H1 (cell line): ENCODE measurements around the gene PPP1CA. TPM values are rescaled to one million over a fixed set of nuclear protein-coding genes. Genes with fewer than 3 reads are reported as not detected.

ENCODE experiments used
- CTCF ChIA-PET: fragments of 300-600 bp; sonication (Branson Sonifier 250); formaldehyde crosslinking; loops from one replicate; lab custom pipeline; 2021; ENCODE audit not compliant: partially characterized antibody; lab: Charles Lee
- POLR2A ChIA-PET: fragments of 300-600 bp; sonication (Branson Sonifier 250); formaldehyde crosslinking; loops from one replicate; lab custom pipeline; 2021; ENCODE audit warnings: inconsistent platforms; ENCODE audit not compliant: partially characterized antibody; lab: Charles Lee
- DNase-seq, 2 experiments: peaks; one replicate each; pipeline versions ENCODE4 v3.0.0 to v3.0.0-alpha.2; 2010 to 2022; ENCODE audit warnings: low spot score in 2 of 2, low read depth in 1 of 2, mixed read lengths in 1 of 2
- FAIRE-seq: peaks from 2 replicates; lab custom pipeline; 2011; peaks lifted over from hg19 to GRCh38; lab: Jason Lieb, UNC
- H2AFZ ChIP-seq: 2 replicates; pipeline ENCODE4 v1.8.1; 2012; ENCODE audit warnings: low read length, inconsistent platforms
- H2AK5ac ChIP-seq: 2 replicates; pipeline ENCODE4 v1.6.1; 2013; ENCODE audit warnings: low read depth, low read length
- H2BK120ac ChIP-seq: replicated peaks from 2 replicates; pipeline ENCODE3; 2013; ENCODE audit warnings: low read depth, low read length, inconsistent platforms
- H2BK12ac ChIP-seq: 2 replicates; pipeline ENCODE4 v1.6.1; 2013; ENCODE audit warnings: low read depth, low read length
- H2BK15ac ChIP-seq: 2 replicates; pipeline ENCODE4 v1.6.1; 2013; ENCODE audit warnings: low read length
- H2BK20ac ChIP-seq: 2 replicates; pipeline ENCODE4 v1.6.1; 2013; ENCODE audit warnings: low read length
- H2BK5ac ChIP-seq: 2 replicates; pipeline ENCODE4 v1.6.1; 2013; ENCODE audit warnings: low read depth, low read length
- H3K14ac ChIP-seq: 2 replicates; pipeline ENCODE4 v1.6.1; 2013; ENCODE audit warnings: inconsistent platforms; ENCODE audit not compliant: insufficient read length
- H3K18ac ChIP-seq: 2 replicates; pipeline ENCODE4 v1.6.1; 2013; ENCODE audit warnings: low read length; ENCODE audit errors: extremely low read depth
- H3K23ac ChIP-seq: 2 replicates; pipeline ENCODE4 v1.6.1; 2013; ENCODE audit warnings: inconsistent platforms; ENCODE audit not compliant: insufficient read length
- H3K23me2 ChIP-seq: 2 replicates; pipeline ENCODE4 v1.6.1; 2013; ENCODE audit warnings: low read depth, low read length
- H3K27ac ChIP-seq: 2 replicates; pipeline ENCODE4 v1.6.1; 2011; ENCODE audit warnings: low read depth, low read length, inconsistent platforms
- H3K27me3 ChIP-seq, 4 experiments: replicated peaks in 1 of 4; 1 replicate in 1 of 4; 2 replicates in 3 of 4; pipeline versions ENCODE4 v1.6.1 to v1.8.1; 2011 to 2013; ENCODE audit warnings: low read length in 3 of 4, mild to moderate bottlenecking in 3 of 4, inconsistent platforms in 2 of 4, mixed read lengths in 2 of 4, moderate library complexity in 1 of 4; ENCODE audit not compliant: control insufficient read depth in 3 of 4, insufficient read depth in 3 of 4; ENCODE audit errors: extremely low read depth in 1 of 4
- H3K36me3 ChIP-seq, 4 experiments: 2 replicates each; pipeline versions ENCODE4 v1.6.1 to v1.8.1; 2011 to 2013; ENCODE audit warnings: mild to moderate bottlenecking in 4 of 4, low read length in 3 of 4, moderate library complexity in 2 of 4, control low read depth in 1 of 4, inconsistent platforms in 1 of 4; ENCODE audit not compliant: insufficient read depth in 4 of 4, control insufficient read depth in 2 of 4
- H3K4ac ChIP-seq: replicated peaks from 2 replicates; pipeline ENCODE3; 2013; ENCODE audit warnings: low read length, low read depth, mixed read lengths, inconsistent platforms; ENCODE audit not compliant: insufficient read length
- H3K4me1 ChIP-seq, 4 experiments: replicated peaks in 1 of 4; 1 replicate in 1 of 4; 2 replicates in 3 of 4; pipeline versions ENCODE4 v1.6.1 to v1.8.1; 2011 to 2013; ENCODE audit warnings: low read length in 3 of 4, inconsistent platforms in 2 of 4, mixed read lengths in 1 of 4; ENCODE audit not compliant: insufficient read depth in 4 of 4, control insufficient read depth in 3 of 4
- H3K4me2 ChIP-seq, 2 experiments: 2 replicates each; pipeline versions ENCODE4 v1.6.1 to v1.8.1; 2011 to 2013; ENCODE audit warnings: low read depth in 2 of 2, low read length in 2 of 2, control low read depth in 1 of 2, inconsistent platforms in 1 of 2, mild to moderate bottlenecking in 1 of 2; ENCODE audit not compliant: insufficient read depth in 1 of 2
- H3K4me3 ChIP-seq, 4 experiments: fragments of 200-600, 300-600 bp in 1 of 4; sonication (generic), shearing (Covaris generic), sonication (Bioruptor Twin) in 1 of 4; 2 replicates each; pipeline versions ENCODE4 v1.5.1 to v1.8.1; 2011 to 2016; ENCODE audit warnings: low read length in 4 of 4, low read depth in 3 of 4, control low read depth in 2 of 4, inconsistent platforms in 2 of 4, mild to moderate bottlenecking in 2 of 4, mixed read lengths in 1 of 4, moderate library complexity in 1 of 4; ENCODE audit not compliant: insufficient read depth in 2 of 4; ENCODE audit errors: extremely low read depth in 1 of 4
- H3K56ac ChIP-seq: replicated peaks from 2 replicates; pipeline ENCODE3; 2013; ENCODE audit warnings: low read depth, mild to moderate bottlenecking, mixed read lengths, low read length, inconsistent platforms; ENCODE audit not compliant: insufficient read length
- H3K79me1 ChIP-seq: 2 replicates; pipeline ENCODE4 v1.6.1; 2013; ENCODE audit warnings: low read depth, low read length, control low read depth
- H3K79me2 ChIP-seq, 2 experiments: 2 replicates each; pipeline versions ENCODE4 v1.6.1 to v1.8.1; 2012 to 2013; ENCODE audit warnings: low read length in 2 of 2, mild to moderate bottlenecking in 2 of 2, inconsistent platforms in 1 of 2; ENCODE audit not compliant: insufficient read depth in 2 of 2, control insufficient read depth in 1 of 2
- H3K9ac ChIP-seq, 4 experiments: replicated peaks in 1 of 4; 1 replicate in 1 of 4; 2 replicates in 3 of 4; pipeline versions ENCODE4 v1.6.1 to v1.8.1; 2011 to 2013; ENCODE audit warnings: low read depth in 3 of 4, low read length in 3 of 4, control low read depth in 2 of 4, mild to moderate bottlenecking in 2 of 4, moderate library complexity in 2 of 4, inconsistent platforms in 1 of 4; ENCODE audit errors: extremely low read depth in 1 of 4
- H3K9me3 ChIP-seq, 2 experiments: 2 replicates each; pipeline versions ENCODE4 v1.6.1 to v1.8.1; 2012 to 2013; ENCODE audit warnings: mild to moderate bottlenecking in 2 of 2, moderate library complexity in 2 of 2, control low read depth in 1 of 2, inconsistent platforms in 1 of 2, low read depth in 1 of 2, low read length in 1 of 2, mixed read lengths in 1 of 2; ENCODE audit not compliant: insufficient read depth in 2 of 2
- H4K20me1 ChIP-seq, 2 experiments: replicated peaks in 1 of 2; 2 replicates each; pipeline versions ENCODE3 to v1.8.1; 2011 to 2013; ENCODE audit warnings: inconsistent platforms in 2 of 2, low read length in 2 of 2, mild to moderate bottlenecking in 1 of 2; ENCODE audit not compliant: insufficient read depth in 2 of 2, control insufficient read depth in 1 of 2
- H4K5ac ChIP-seq: 2 replicates; pipeline ENCODE4 v1.6.1; 2013; ENCODE audit warnings: low read length, low read depth, mixed read lengths, inconsistent platforms; ENCODE audit not compliant: insufficient read length
- H4K8ac ChIP-seq: 2 replicates; pipeline ENCODE4 v1.8.0; 2013; ENCODE audit warnings: mild to moderate bottlenecking, moderate library complexity, low read length, inconsistent platforms; ENCODE audit not compliant: insufficient read depth; ENCODE audit errors: extremely low read depth
- H4K91ac ChIP-seq: replicated peaks from 2 replicates; pipeline ENCODE3; 2013; ENCODE audit warnings: low read length, mixed read lengths, inconsistent platforms; ENCODE audit not compliant: insufficient read length
- WGBS, 2 experiments: shearing (Covaris generic) in 1 of 2; methylation state at CpG; one replicate each; pipeline versions ENCODE4 v1.1.6 to v1.1.7; 2013 to 2015; ENCODE audit warnings: low lambda C conversion rate in 2 of 2, mixed read lengths in 2 of 2, inconsistent platforms in 1 of 2, low coverage in 1 of 2, missing lambda C conversion rate in 1 of 2; ENCODE audit not compliant: insufficient replicate concordance in 2 of 2, insufficient coverage in 1 of 2, insufficient read length in 1 of 2; ENCODE audit errors: extremely low coverage in 1 of 2, missing lambda C conversion rate in 1 of 2; 5-methylcytosine and 5-hydroxymethylcytosine counted together
- polyA plus RNA-seq, 7 experiments: library from polyadenylated mRNA; depleted of rRNA in 3 of 7; stranded (reverse) in 5 of 7; unstranded in 2 of 7; fragments of >200 nt in 5 of 7; fragments of 200-250 nt in 2 of 7; gene quantifications; 1 replicate in 5 of 7; 2 replicates in 1 of 7; 4 replicates in 1 of 7; pipeline versions ENCODE4 v1.2.1 to v1.2.3, GENCODE V29; 2011 to 2013; ENCODE audit warnings: missing spikeins in 2 of 7, mixed read lengths in 2 of 7
- total RNA-seq: library from RNA; stranded (reverse); fragmentation: NEBNext Ultra II Directional; extraction: Animal tissue kit (Norgen Biotek cat#: 25700); gene quantifications from 2 replicates; pipeline ENCODE4 v1.2.1, GENCODE V29; 2021

PPP1CA gene
- total and polyA plus RNA-seq, 2 of the 8 experiments (the other 6 are each of a cell fraction or from before 2014, with no cell fraction given) = 198 to 359 TPM

GRCh38 chr11:67437809-67438157, 36.1 kb upstream of the PPP1CA start:
- no peak overlapping the region for H2AFZ ChIP-seq
- no peaks in the 10 kb centered on the region for H3K79me2 ChIP-seq
- ChIA-PET POLR2A (interaction anchor here (1.0 to 12.5 kb wide), 17 partner anchors 10 to 83 kb away, joined by 3 to 104 read pairs (median 7); partner anchors contain the start of genes CABP4, CARNS1, GPR152 and PPP1CA), CTCF (interaction anchor here (0.6 to 2.2 kb wide), 9 partner anchors 13 to 43 kb away, joined by 3 to 8 read pairs (median 3); partner anchors contain the start of gene GPR152)
- DNase-seq = no peak
- H4K20me1 ChIP-seq = peaks cover 4 to 27% of the 10 kb centered on the region in 2 experiments
- peaks cover 8 to 30% (median 16%) of the 10 kb centered on the region in 4 experiments; a peak in 7 of 8 replicates for H3K36me3 ChIP-seq
- H2BK120ac ChIP-seq = no peak overlapping the region
- FAIRE-seq = no peak
- 0 out of 2 replicates have a peak overlapping the region, but pooled peaks have one; percentile 52 for H3K27ac ChIP-seq
- H2BK15ac ChIP-seq = 0 out of 2 replicates have a peak overlapping the region, but pooled peaks have one; percentile 46
- H2BK12ac ChIP-seq = 0 out of 2 replicates have a peak overlapping the region, but pooled peaks have one; percentile 17
- H3K27me3 ChIP-seq = no peaks in the 10 kb centered on the region
- H3K9me3 ChIP-seq = no peaks in the 10 kb centered on the region
- H3K4ac ChIP-seq = no peak overlapping the region
- WGBS, 2 experiments = 79% methylated on average over 1 of the region's 3 CpGs; no CpG with 5 or more reads in 1 of the 2 experiments
- no peak overlapping the region for H3K9ac ChIP-seq
- H3K23ac ChIP-seq = no peak overlapping the region
- no peak overlapping the region; the same call in 1 of the 2 replicates for H3K18ac ChIP-seq
- H2BK20ac ChIP-seq = no peak overlapping the region
- H3K23me2 ChIP-seq = no peaks in the 10 kb centered on the region; the same call in 1 of the 2 replicates
- H2BK5ac ChIP-seq = peak overlapping the region; percentile 69
- peaks cover 0 to 24% (median 16%) of the 10 kb centered on the region in 4 experiments; a peak in 6 of 7 replicates for H3K4me1 ChIP-seq
- H3K56ac ChIP-seq = no peak overlapping the region
- H3K79me1 ChIP-seq = 0 out of 2 replicates have a peak, but pooled peaks cover 2% of the 10 kb centered on the region
- no peak overlapping the region for H4K5ac ChIP-seq
- peak overlapping the region; percentile 51; the same call in 1 of the 2 replicates for H4K8ac ChIP-seq
- no peak overlapping the region for H3K14ac ChIP-seq
- H3K4me3 ChIP-seq = no peak overlapping the region
- H3K4me2 ChIP-seq = no peak overlapping the region
- peak overlapping the region; percentile 82; the same call in 1 of the 2 replicates for H2AK5ac ChIP-seq
- H4K91ac ChIP-seq = peak overlapping the region; percentile 81
